ENCODE measurements around the gene UNKL.

Gene UNKL

DNA sequence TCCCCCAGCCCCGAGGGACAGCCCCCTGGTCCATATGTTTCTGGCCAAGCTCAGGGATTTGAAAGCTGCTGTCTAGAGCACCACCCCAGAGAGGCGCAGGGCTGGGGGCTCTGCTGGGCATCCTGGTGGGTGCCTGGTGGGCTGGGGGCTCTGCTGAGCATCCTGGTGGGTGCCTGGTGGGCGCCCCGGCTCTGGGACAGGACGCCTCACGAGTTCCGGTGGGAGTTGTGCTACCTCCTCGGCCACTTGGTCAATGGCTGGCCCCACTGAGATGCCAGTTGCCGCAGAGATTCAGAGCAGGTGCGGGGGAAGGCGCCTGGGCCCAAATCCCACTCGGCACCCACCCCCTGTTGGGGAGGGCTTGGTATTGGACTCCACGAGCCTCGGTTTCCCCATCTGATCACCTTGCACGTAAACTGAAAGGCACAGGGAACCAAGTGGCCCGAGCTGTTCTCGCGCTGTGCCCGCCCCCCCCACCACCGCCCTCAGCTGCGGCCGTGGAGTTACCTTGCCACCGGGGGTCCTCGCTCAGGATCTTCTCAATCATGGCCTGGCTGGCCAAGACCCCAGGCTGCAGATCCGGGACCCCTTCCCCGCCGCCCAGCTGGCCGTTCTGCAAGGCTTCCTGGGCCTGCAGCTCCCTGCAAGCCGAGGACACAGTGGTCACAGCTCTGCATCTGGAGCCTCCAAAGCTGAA, 13.3 kb downstream of the UNKL start:
- DNase-seq = no peak
- H3K27ac ChIP-seq = no peak overlapping the region
- no peak for TF ChIP-seq CTCF (IDR thresholded peaks at IDR 0.05)
- H3K27me3 ChIP-seq = no peaks in the 10 kb centered on the region
- no peak overlapping the region for H3K4me3 ChIP-seq
- no peaks in the 10 kb centered on the region for H3K4me1 ChIP-seq
- no peaks in the 10 kb centered on the region for H3K9me3 ChIP-seq
- intact Hi-C loops (cut with DNase I; ENCODE audit: low total_unique reads) = no loop called here
- peaks cover 40 to 93% (median 66%) of the 10 kb centered on the region in 3 donors for H3K36me3 ChIP-seq

- no peak for TF ChIP-seq CTCF (IDR thresholded peaks at IDR 0.05)
- no peaks in the 10 kb centered on the region for H3K4me1 ChIP-seq
- H3K36me3 ChIP-seq = peaks cover 50 to 98% (median 73%) of the 10 kb centered on the region in 3 donors
- intact Hi-C loops (cut with DNase I; ENCODE audit: low total_unique reads) = no loop called here
- H3K4me3 ChIP-seq = no peak overlapping the region
- DNase-seq = no peak
- H3K27me3 ChIP-seq = no peaks in the 10 kb centered on the region
- H3K27ac ChIP-seq = no peak overlapping the region
- H3K9me3 ChIP-seq = no peaks in the 10 kb centered on the region
These were observed 15.5 kb downstream of the UNKL start for GRCh38 chr16:1398826-1399581.

GRCh38 chr16:1398351-1398750, 16.2 kb downstream of the UNKL start:
- TF ChIP-seq CTCF (IDR thresholded peaks at IDR 0.05) = no peak
- DNase-seq = no peak
- no peak overlapping the region for H3K4me3 ChIP-seq
- H3K27ac ChIP-seq = no peak overlapping the region
- H3K36me3 ChIP-seq = peaks cover 56 to 98% (median 79%) of the 10 kb centered on the region in 3 donors
- H3K4me1 ChIP-seq = no peaks in the 10 kb centered on the region
- no peaks in the 10 kb centered on the region for H3K9me3 ChIP-seq
- H3K27me3 ChIP-seq = no peaks in the 10 kb centered on the region
- intact Hi-C loops (cut with DNase I; ENCODE audit: low total_unique reads) = no loop called here

DNA sequence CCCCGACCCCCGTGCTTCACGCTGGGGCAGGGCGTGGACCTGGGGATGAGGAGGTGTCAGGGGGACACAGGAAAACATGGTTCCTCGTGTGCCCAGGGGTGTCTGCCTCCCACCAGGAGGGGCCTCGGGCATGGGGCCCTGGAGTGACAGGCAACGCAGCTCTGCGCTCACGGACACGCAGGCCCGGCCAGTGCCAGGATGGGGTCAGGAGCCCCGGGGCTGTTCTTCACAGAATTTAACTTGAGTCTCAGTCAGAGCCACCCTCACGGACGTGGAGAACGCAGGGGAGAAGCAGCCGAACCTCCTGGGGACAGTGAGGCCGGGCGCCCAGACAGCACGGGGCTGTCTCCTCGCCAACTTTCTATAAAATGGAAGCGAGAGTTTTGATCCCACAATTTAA, 16.7 kb downstream of the UNKL start:
- no peaks in the 10 kb centered on the region for H3K27me3 ChIP-seq
- TF ChIP-seq CTCF (IDR thresholded peaks at IDR 0.05) = no peak
- peaks cover 58 to 98% (median 81%) of the 10 kb centered on the region in 3 donors for H3K36me3 ChIP-seq
- no peak overlapping the region for H3K4me3 ChIP-seq
- H3K4me1 ChIP-seq = no peaks in the 10 kb centered on the region
- no peak for DNase-seq
- H3K27ac ChIP-seq = no peak overlapping the region
- intact Hi-C loops (cut with DNase I; ENCODE audit: low total_unique reads) = no loop called here
- H3K9me3 ChIP-seq = no peaks in the 10 kb centered on the region

DNA sequence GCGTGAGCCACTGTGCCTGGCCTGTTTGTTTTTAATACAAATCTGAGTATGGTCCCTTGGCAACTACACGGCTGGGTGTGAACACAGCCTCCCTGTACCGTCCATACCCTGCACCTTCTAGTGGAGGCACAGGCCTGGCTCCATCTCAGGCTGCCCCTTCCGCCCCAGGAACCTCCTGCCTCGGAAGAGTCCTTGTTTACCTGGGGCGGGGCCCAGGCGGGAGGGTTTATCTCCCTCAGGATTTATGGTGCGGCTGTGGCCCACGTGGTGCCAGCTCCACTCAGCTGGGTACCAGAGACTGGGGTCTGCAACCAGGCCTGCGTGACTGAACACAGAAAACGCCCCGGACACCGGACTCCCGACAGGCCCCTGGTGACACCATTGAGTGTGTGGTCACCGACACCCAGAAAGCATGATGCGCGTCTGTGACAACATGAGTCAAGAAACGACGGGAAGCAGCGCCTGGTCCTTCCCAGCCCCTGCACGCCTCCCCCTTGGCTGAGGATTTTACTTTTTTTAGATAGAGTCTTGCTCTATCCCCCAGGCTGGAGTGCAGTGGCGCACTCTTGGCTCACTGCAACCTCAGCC, 19.0 kb downstream of the UNKL start:
- Histone ChIP-seq H3K4me1 (no peaks in the 10 kb centered on the region), H3K4me3 (no peak overlapping the region), H3K27me3 (no peaks in the 10 kb centered on the region), H3K36me3 (peaks cover 60 to 96% (median 79%) of the 10 kb centered on the region in 3 donors), H3K9me3 (no peaks in the 10 kb centered on the region), H3K27ac (no peak overlapping the region)
- intact Hi-C loops (cut with DNase I; ENCODE audit: low total_unique reads) = no loop called here
- no peak for DNase-seq
- no peak for TF ChIP-seq CTCF (IDR thresholded peaks at IDR 0.05)
